ENCODE measurements around the gene OR10J1. TPM values are rescaled to one million over a fixed set of nuclear protein-coding genes. Genes with fewer than 3 reads are reported as not detected.

The OR10J1 gene
- total RNA-seq: not detected in 2 replicates

GRCh38 chr1:159439422-159439821 lies at the start of gene OR10J1:
Gene OR10J1 (plus strand): TSS chr1:159439722. CDS start chr1:159439792, 70 bp downstream.

GRCh38 chr1:159431904-159432303 lies 7.6 kb upstream of the OR10J1 start, which contains the start of gene OR10J4:
Gene OR10J4 (plus strand): TSS chr1:159432204.

Other genes with a start within 250 kb of the OR10J1 start
- not detected in 2 replicates for gene ACKR1, start 234.8 kb upstream of the OR10J1 start, total RNA-seq
- not detected in 2 replicates for gene FCER1A, start 137.4 kb upstream of the OR10J1 start, total RNA-seq
- not detected in 2 replicates for gene OR10J4, start 7.5 kb upstream of the OR10J1 start, total RNA-seq
- gene OR10J5, start 96.3 kb downstream of the OR10J1 start, total RNA-seq: not detected in 2 replicates
- gene APCS, start 148.1 kb downstream of the OR10J1 start, total RNA-seq: not detected in 2 replicates